Measurements from ENCODE around the gene TNRC18.

The TNRC18 gene

GRCh38 chr7:5380350-5381070 is 43.1 kb downstream of the TNRC18 start:
- Histone ChIP-seq H3K4me2 (ENCODE audit: low read length, poor library complexity, severe bottlenecking) (no peak overlapping the region), H2BK120ac (ENCODE audit: low read depth, low read length) (no peak overlapping the region), H4K91ac (ENCODE audit: low read length) (peak overlapping the region; percentile 52), H3K4me1 (ENCODE audit: control insufficient read depth, insufficient read depth, low read depth, low read length) (peaks cover 30% of the 10 kb centered on the region), H3K9ac (ENCODE audit: low read length) (no peak overlapping the region), H3K27ac (ENCODE audit: low read length, poor library complexity, severe bottlenecking) (no peak overlapping the region), H3K27me3 (ENCODE audit: control insufficient read depth in 1 of 2, insufficient read depth in 1 of 2, low read length in 2 of 2) (no peaks in the 10 kb centered on the region), H2BK5ac (ENCODE audit: low read depth, low read length, poor library complexity, severe bottlenecking) (no peak overlapping the region), H3K4me3 (ENCODE audit: insufficient read depth in 1 of 2, low read depth in 1 of 2, low read length in 2 of 2) (no peak overlapping the region), H2BK12ac (ENCODE audit: low read length in 2 of 2) (no peak overlapping the region), H3K9me3 (ENCODE audit: control insufficient read depth, low read length) (no peaks in the 10 kb centered on the region), H2AFZ (ENCODE audit: low read depth, low read length) (no peak overlapping the region), H3K23ac (ENCODE audit: low read length in 2 of 2) (no peak overlapping the region), H3K4ac (ENCODE audit: low read depth in 1 of 2, low read length in 2 of 2) (no peak overlapping the region), H3K18ac (ENCODE audit: low read depth in 1 of 2, low read length in 2 of 2) (no peak overlapping the region), H3K79me1 (replicated peaks; ENCODE audit: low read length, poor library complexity, severe bottlenecking) (peaks cover 43% of the 10 kb centered on the region), H3K14ac (ENCODE audit: low read length in 2 of 2) (no peak overlapping the region), H4K8ac (ENCODE audit: low read length) (no peak overlapping the region), H2AK5ac (ENCODE audit: low read length, severe bottlenecking) (no peak overlapping the region), H3K36me3 (ENCODE audit: control insufficient read depth in 1 of 2, insufficient read depth in 2 of 2, low read depth in 1 of 2, low read length in 2 of 2) (peaks cover 26 to 56% of the 10 kb centered on the region in 2 experiments), H2BK15ac (ENCODE audit: low read depth, poor library complexity, severe bottlenecking) (no peak overlapping the region)
- no peak for DNase-seq
- WGBS = 95% methylated on average over 20 of the region's 20 CpGs

GRCh38 chr7:5379546-5379945 is 44.1 kb downstream of the TNRC18 start:
- Histone ChIP-seq H3K36me3 (ENCODE audit: control insufficient read depth in 1 of 2, insufficient read depth in 2 of 2, low read depth in 1 of 2, low read length in 2 of 2) (peaks cover 31 to 60% of the 10 kb centered on the region in 2 experiments), H2AK5ac (ENCODE audit: low read length, severe bottlenecking) (no peak overlapping the region), H3K9me3 (ENCODE audit: control insufficient read depth, low read length) (no peaks in the 10 kb centered on the region), H2BK12ac (ENCODE audit: low read length in 2 of 2) (no peak overlapping the region), H2BK15ac (ENCODE audit: low read depth, poor library complexity, severe bottlenecking) (no peak overlapping the region), H3K4me2 (ENCODE audit: low read length, poor library complexity, severe bottlenecking) (no peak overlapping the region), H3K23ac (ENCODE audit: low read length in 2 of 2) (no peak overlapping the region), H4K91ac (ENCODE audit: low read length) (no peak overlapping the region), H4K8ac (ENCODE audit: low read length) (no peak overlapping the region), H3K4ac (ENCODE audit: low read depth in 1 of 2, low read length in 2 of 2) (no peak overlapping the region), H3K14ac (ENCODE audit: low read length in 2 of 2) (no peak overlapping the region), H3K18ac (ENCODE audit: low read depth in 1 of 2, low read length in 2 of 2) (no peak overlapping the region), H2BK120ac (ENCODE audit: low read depth, low read length) (no peak overlapping the region), H3K4me3 (ENCODE audit: insufficient read depth in 1 of 2, low read depth in 1 of 2, low read length in 2 of 2) (no peak overlapping the region), H3K79me1 (replicated peaks; ENCODE audit: low read length, poor library complexity, severe bottlenecking) (peaks cover 43% of the 10 kb centered on the region), H2AFZ (ENCODE audit: low read depth, low read length) (no peak overlapping the region), H3K9ac (ENCODE audit: low read length) (no peak overlapping the region), H2BK5ac (ENCODE audit: low read depth, low read length, poor library complexity, severe bottlenecking) (no peak overlapping the region), H3K27ac (ENCODE audit: low read length, poor library complexity, severe bottlenecking) (no peak overlapping the region), H3K4me1 (ENCODE audit: control insufficient read depth, insufficient read depth, low read depth, low read length) (peaks cover 30% of the 10 kb centered on the region), H3K27me3 (ENCODE audit: control insufficient read depth in 1 of 2, insufficient read depth in 1 of 2, low read length in 2 of 2) (no peaks in the 10 kb centered on the region)
- WGBS = 93% methylated on average over 17 of the region's 17 CpGs
- DNase-seq = no peak

- peaks cover 40 to 73% of the 10 kb centered on the region in 2 experiments for H3K36me3 ChIP-seq (ENCODE audit: control insufficient read depth in 1 of 2, insufficient read depth in 2 of 2, low read depth in 1 of 2, low read length in 2 of 2)
- no peaks in the 10 kb centered on the region for H3K9me3 ChIP-seq (ENCODE audit: control insufficient read depth, low read length)
- H3K18ac ChIP-seq (ENCODE audit: low read depth in 1 of 2, low read length in 2 of 2) = no peak overlapping the region
- H4K8ac ChIP-seq (ENCODE audit: low read length) = no peak overlapping the region
- H3K79me1 ChIP-seq (replicated peaks; ENCODE audit: low read length, poor library complexity, severe bottlenecking) = peaks cover 48% of the 10 kb centered on the region
- no peak overlapping the region for H3K9ac ChIP-seq (ENCODE audit: low read length)
- H2BK120ac ChIP-seq (ENCODE audit: low read depth, low read length) = no peak overlapping the region
- no peaks in the 10 kb centered on the region for H3K27me3 ChIP-seq (ENCODE audit: control insufficient read depth in 1 of 2, insufficient read depth in 1 of 2, low read length in 2 of 2)
- no peak overlapping the region for H2AK5ac ChIP-seq (ENCODE audit: low read length, severe bottlenecking)
- H2AFZ ChIP-seq (ENCODE audit: low read depth, low read length) = no peak overlapping the region
- no peak overlapping the region for H2BK5ac ChIP-seq (ENCODE audit: low read depth, low read length, poor library complexity, severe bottlenecking)
- no peak overlapping the region for H2BK12ac ChIP-seq (ENCODE audit: low read length in 2 of 2)
- H3K4me3 ChIP-seq (ENCODE audit: insufficient read depth in 1 of 2, low read depth in 1 of 2, low read length in 2 of 2) = no peak overlapping the region
- 96% methylated on average over 16 of the region's 16 CpGs for WGBS
- H3K27ac ChIP-seq (ENCODE audit: low read length, poor library complexity, severe bottlenecking) = no peak overlapping the region
- H4K91ac ChIP-seq (ENCODE audit: low read length) = no peak overlapping the region
- H3K4me2 ChIP-seq (ENCODE audit: low read length, poor library complexity, severe bottlenecking) = no peak overlapping the region
- H3K14ac ChIP-seq (ENCODE audit: low read length in 2 of 2) = no peak overlapping the region
- no peak for DNase-seq
- peaks cover 22% of the 10 kb centered on the region for H3K4me1 ChIP-seq (ENCODE audit: control insufficient read depth, insufficient read depth, low read depth, low read length)
- no peak overlapping the region for H3K23ac ChIP-seq (ENCODE audit: low read length in 2 of 2)
- no peak overlapping the region for H2BK15ac ChIP-seq (ENCODE audit: low read depth, poor library complexity, severe bottlenecking)
- H3K4ac ChIP-seq (ENCODE audit: low read depth in 1 of 2, low read length in 2 of 2) = no peak overlapping the region
These were observed 45.8 kb downstream of the TNRC18 start for GRCh38 chr7:5377816-5378215.

GRCh38 chr7:5377279-5377678 is 46.4 kb downstream of the TNRC18 start:
- H3K36me3 ChIP-seq (ENCODE audit: control insufficient read depth in 1 of 2, insufficient read depth in 2 of 2, low read depth in 1 of 2, low read length in 2 of 2) = peaks cover 43 to 76% of the 10 kb centered on the region in 2 experiments
- 98% methylated on average over 20 of the region's 20 CpGs for WGBS

More at GRCh38 chr7:5377279-5377678, 46.4 kb downstream of the TNRC18 start:
- Histone ChIP-seq H3K4me2 (ENCODE audit: low read length, poor library complexity, severe bottlenecking) (no peak overlapping the region), H3K4ac (ENCODE audit: low read depth in 1 of 2, low read length in 2 of 2) (no peak overlapping the region), H4K8ac (ENCODE audit: low read length) (no peak overlapping the region), H2BK5ac (ENCODE audit: low read depth, low read length, poor library complexity, severe bottlenecking) (no peak overlapping the region), H4K91ac (ENCODE audit: low read length) (no peak overlapping the region), H3K27ac (ENCODE audit: low read length, poor library complexity, severe bottlenecking) (no peak overlapping the region), H2BK120ac (ENCODE audit: low read depth, low read length) (no peak overlapping the region), H3K4me1 (ENCODE audit: control insufficient read depth, insufficient read depth, low read depth, low read length) (peaks cover 17% of the 10 kb centered on the region), H3K4me3 (ENCODE audit: insufficient read depth in 1 of 2, low read depth in 1 of 2, low read length in 2 of 2) (no peak overlapping the region), H2BK12ac (ENCODE audit: low read length in 2 of 2) (no peak overlapping the region), H3K9ac (ENCODE audit: low read length) (no peak overlapping the region), H2BK15ac (ENCODE audit: low read depth, poor library complexity, severe bottlenecking) (no peak overlapping the region), H2AK5ac (ENCODE audit: low read length, severe bottlenecking) (no peak overlapping the region), H3K18ac (ENCODE audit: low read depth in 1 of 2, low read length in 2 of 2) (no peak overlapping the region), H3K14ac (ENCODE audit: low read length in 2 of 2) (no peak overlapping the region), H3K23ac (ENCODE audit: low read length in 2 of 2) (no peak overlapping the region), H2AFZ (ENCODE audit: low read depth, low read length) (no peak overlapping the region), H3K9me3 (ENCODE audit: control insufficient read depth, low read length) (no peaks in the 10 kb centered on the region), H3K79me1 (replicated peaks; ENCODE audit: low read length, poor library complexity, severe bottlenecking) (peaks cover 45% of the 10 kb centered on the region), H3K27me3 (ENCODE audit: control insufficient read depth in 1 of 2, insufficient read depth in 1 of 2, low read length in 2 of 2) (no peaks in the 10 kb centered on the region)
- no peak for DNase-seq
